ENCODE results near the gene DPP10. TPM values are rescaled to one million over a fixed set of nuclear protein-coding genes. Genes with fewer than 3 reads are reported as not detected.

Gene DPP10
- total RNA-seq, 2 donors from 2014 or later: not detected

GRCh38 chr2:115484486-115484885 lies 1042.0 kb downstream of the DPP10 start:
- ATAC-seq (ENCODE audit: insufficient number of reproducible peaks, low FRiP score, low read depth) (no peak), DNase-seq (ENCODE audit: low spot score) (no peak)
- TF ChIP-seq, protein P1, sequence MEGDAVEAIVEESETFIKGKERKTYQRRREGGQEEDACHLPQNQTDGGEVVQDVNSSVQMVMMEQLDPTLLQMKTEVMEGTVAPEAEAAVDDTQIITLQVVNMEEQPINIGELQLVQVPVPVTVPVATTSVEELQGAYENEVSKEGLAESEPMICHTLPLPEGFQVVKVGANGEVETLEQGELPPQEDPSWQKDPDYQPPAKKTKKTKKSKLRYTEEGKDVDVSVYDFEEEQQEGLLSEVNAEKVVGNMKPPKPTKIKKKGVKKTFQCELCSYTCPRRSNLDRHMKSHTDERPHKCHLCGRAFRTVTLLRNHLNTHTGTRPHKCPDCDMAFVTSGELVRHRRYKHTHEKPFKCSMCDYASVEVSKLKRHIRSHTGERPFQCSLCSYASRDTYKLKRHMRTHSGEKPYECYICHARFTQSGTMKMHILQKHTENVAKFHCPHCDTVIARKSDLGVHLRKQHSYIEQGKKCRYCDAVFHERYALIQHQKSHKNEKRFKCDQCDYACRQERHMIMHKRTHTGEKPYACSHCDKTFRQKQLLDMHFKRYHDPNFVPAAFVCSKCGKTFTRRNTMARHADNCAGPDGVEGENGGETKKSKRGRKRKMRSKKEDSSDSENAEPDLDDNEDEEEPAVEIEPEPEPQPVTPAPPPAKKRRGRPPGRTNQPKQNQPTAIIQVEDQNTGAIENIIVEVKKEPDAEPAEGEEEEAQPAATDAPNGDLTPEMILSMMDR (IDR thresholded peaks at IDR 0.05): no peak
- H3K27ac ChIP-seq: no peak overlapping the region
- H3K9me3 ChIP-seq: no peaks in the 10 kb centered on the region
- H3K36me3 ChIP-seq: no peaks in the 10 kb centered on the region
- no peaks in the 10 kb centered on the region for H3K27me3 ChIP-seq (replicated peaks; ENCODE audit: insufficient read depth)
- no peaks in the 10 kb centered on the region for H3K4me1 ChIP-seq (ENCODE audit: control insufficient read depth in 1 of 2, low read depth in 2 of 2)
- H3K4me3 ChIP-seq: no peak overlapping the region

- H3K4me1 ChIP-seq (ENCODE audit: control insufficient read depth in 1 of 2, low read depth in 2 of 2): no peaks in the 10 kb centered on the region
- no peaks in the 10 kb centered on the region for H3K36me3 ChIP-seq
- H3K27ac ChIP-seq: no peak overlapping the region
- H3K4me3 ChIP-seq: no peak overlapping the region
- no peaks in the 10 kb centered on the region for H3K9me3 ChIP-seq
- ATAC-seq (ENCODE audit: insufficient number of reproducible peaks, low FRiP score, low read depth) (no peak), DNase-seq (ENCODE audit: low spot score) (no peak)
- H3K27me3 ChIP-seq (replicated peaks; ENCODE audit: insufficient read depth): no peaks in the 10 kb centered on the region
- TF ChIP-seq, protein P1 (IDR thresholded peaks at IDR 0.05): no peak
These were observed 1042.5 kb downstream of the DPP10 start for GRCh38 chr2:115484983-115485382.

GRCh38 chr2:115491186-115491793 lies 1048.8 kb downstream of the DPP10 start:
- Histone ChIP-seq H3K27me3 (replicated peaks; ENCODE audit: insufficient read depth) (no peaks in the 10 kb centered on the region), H3K36me3 (no peaks in the 10 kb centered on the region), H3K27ac (no peak overlapping the region), H3K4me3 (no peak overlapping the region), H3K9me3 (no peaks in the 10 kb centered on the region), H3K4me1 (ENCODE audit: control insufficient read depth in 1 of 2, low read depth in 2 of 2) (no peaks in the 10 kb centered on the region)
- no peak for ATAC-seq (ENCODE audit: insufficient number of reproducible peaks, low FRiP score, low read depth)
- TF ChIP-seq, protein P1 (IDR thresholded peaks at IDR 0.05): no peak
- no peak for DNase-seq (ENCODE audit: low spot score)

- H3K4me1 ChIP-seq (ENCODE audit: control insufficient read depth in 1 of 2, low read depth in 2 of 2): no peaks in the 10 kb centered on the region
- no peak for ATAC-seq (ENCODE audit: insufficient number of reproducible peaks, low FRiP score, low read depth)
- no peaks in the 10 kb centered on the region for H3K27me3 ChIP-seq (replicated peaks; ENCODE audit: insufficient read depth)
- no peak overlapping the region for H3K27ac ChIP-seq
- H3K9me3 ChIP-seq: no peaks in the 10 kb centered on the region
- no peak for DNase-seq (ENCODE audit: low spot score)
- H3K4me3 ChIP-seq: no peak overlapping the region
- TF ChIP-seq, protein P1 (IDR thresholded peaks at IDR 0.05): no peak
- H3K36me3 ChIP-seq: no peaks in the 10 kb centered on the region
These were observed 1062.9 kb downstream of the DPP10 start for GRCh38 chr2:115505331-115505730.

DNA sequence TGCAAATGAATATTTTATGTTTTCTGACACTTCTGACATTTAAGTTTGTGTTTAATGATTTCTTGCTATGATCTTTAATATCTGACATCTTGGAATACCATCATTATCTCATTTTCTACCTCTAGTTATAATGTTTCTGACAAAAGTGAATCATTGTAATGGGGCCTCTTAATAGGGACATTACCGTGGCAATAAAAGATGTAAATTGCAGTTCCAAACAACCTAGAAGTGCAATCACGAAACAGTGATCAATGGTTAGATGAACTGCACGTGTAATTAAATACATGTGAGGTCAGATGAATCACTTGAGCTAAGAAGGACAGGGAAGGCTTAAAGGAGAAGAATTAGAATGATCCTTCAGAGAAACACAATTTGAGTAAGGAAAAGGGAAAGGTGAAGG lies 1078.3 kb downstream of the DPP10 start:
- H3K9me3 ChIP-seq: no peaks in the 10 kb centered on the region
- no peaks in the 10 kb centered on the region for H3K27me3 ChIP-seq (replicated peaks; ENCODE audit: insufficient read depth)
- ATAC-seq (ENCODE audit: insufficient number of reproducible peaks, low FRiP score, low read depth) (no peak), DNase-seq (ENCODE audit: low spot score) (no peak)
- H3K4me1 ChIP-seq (ENCODE audit: control insufficient read depth in 1 of 2, low read depth in 2 of 2): no peaks in the 10 kb centered on the region
- no peak overlapping the region for H3K4me3 ChIP-seq
- no peak overlapping the region for H3K27ac ChIP-seq
- H3K36me3 ChIP-seq: no peaks in the 10 kb centered on the region
- TF ChIP-seq, protein P1 (IDR thresholded peaks at IDR 0.05): no peak
